ENCODE data around the gene DCST2.
"Not testable (repeated sequence)": the region's sequence is repeated elsewhere in the genome, so short reads cannot be mapped to it uniquely, and the experiment has no call there.

The DCST2 gene

DNA sequence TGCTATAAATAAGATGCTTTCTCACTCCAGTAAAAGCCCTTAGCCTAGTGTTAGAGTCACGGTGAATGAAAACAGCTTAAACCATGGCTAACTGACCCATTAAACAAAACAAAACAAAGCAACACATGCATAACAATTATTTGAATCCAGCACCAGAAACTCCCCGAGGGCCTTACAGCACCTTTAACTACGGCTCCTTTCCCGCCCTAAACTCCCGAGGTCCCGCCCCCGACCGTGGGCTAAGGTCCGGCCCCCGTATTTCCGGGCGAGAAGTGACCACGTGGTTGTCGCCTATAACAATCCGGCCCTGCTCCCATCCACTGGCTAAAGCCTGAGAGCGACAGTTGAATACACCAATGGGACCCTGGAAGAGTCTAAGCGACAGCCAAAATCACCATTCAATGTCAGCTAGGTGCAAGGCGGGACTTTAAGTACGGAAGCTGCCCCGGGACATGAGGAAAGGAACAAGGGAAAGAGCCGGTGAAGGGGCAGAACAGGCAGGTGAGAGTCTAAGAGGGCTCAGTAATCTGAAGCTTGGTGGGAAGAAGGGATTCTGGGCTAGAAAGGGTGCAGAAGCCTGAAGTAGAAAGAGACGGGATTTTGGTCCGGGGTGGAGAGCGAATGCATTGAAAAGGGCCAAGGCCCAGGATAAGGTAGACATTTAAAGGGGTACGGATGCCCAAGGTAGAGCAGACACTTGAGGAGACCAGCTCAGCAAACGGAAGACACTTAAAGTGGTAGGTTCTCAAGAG, 50.5 kb downstream of the DCST2 start, which contains the start of gene FLAD1:
FLAD1 (plus strand) TSS at position 448 of the 752 bp plus-strand sequence. CDS start 351 bp downstream, outside the sequence.
- no peaks in the 10 kb centered on the region for H3K9me3 ChIP-seq (ENCODE audit: insufficient read depth, low read length)
- peak within 1 kb of the TSS; percentile 88 for H3K9ac ChIP-seq (ENCODE audit: low read length)
- peak within 1 kb of the TSS; percentile 98 for H3K4me2 ChIP-seq (ENCODE audit: low read length)
- H3K27ac ChIP-seq (ENCODE audit: low read length) = peak within 1 kb of the TSS; percentile 79
- H3K79me2 ChIP-seq (ENCODE audit: low read length) = peaks cover 75% of the 10 kb centered on the region
- H2AFZ ChIP-seq (ENCODE audit: low read depth, low read length) = peak within 1 kb of the TSS; percentile 77
- peak within 1 kb of the TSS; percentile 91 for H3K4me3 ChIP-seq (ENCODE audit: low read length)
- no peaks in the 10 kb centered on the region for H3K27me3 ChIP-seq (ENCODE audit: low read depth, low read length)
- no peak for TF ChIP-seq EZH2phosphoT487 (IDR thresholded peaks at IDR 0.05; ENCODE audit: low read depth)
- TF ChIP-seq, protein P1, sequence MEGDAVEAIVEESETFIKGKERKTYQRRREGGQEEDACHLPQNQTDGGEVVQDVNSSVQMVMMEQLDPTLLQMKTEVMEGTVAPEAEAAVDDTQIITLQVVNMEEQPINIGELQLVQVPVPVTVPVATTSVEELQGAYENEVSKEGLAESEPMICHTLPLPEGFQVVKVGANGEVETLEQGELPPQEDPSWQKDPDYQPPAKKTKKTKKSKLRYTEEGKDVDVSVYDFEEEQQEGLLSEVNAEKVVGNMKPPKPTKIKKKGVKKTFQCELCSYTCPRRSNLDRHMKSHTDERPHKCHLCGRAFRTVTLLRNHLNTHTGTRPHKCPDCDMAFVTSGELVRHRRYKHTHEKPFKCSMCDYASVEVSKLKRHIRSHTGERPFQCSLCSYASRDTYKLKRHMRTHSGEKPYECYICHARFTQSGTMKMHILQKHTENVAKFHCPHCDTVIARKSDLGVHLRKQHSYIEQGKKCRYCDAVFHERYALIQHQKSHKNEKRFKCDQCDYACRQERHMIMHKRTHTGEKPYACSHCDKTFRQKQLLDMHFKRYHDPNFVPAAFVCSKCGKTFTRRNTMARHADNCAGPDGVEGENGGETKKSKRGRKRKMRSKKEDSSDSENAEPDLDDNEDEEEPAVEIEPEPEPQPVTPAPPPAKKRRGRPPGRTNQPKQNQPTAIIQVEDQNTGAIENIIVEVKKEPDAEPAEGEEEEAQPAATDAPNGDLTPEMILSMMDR (IDR thresholded peaks at IDR 0.05; ENCODE audit: low read depth, low read length) = no peak
- no peaks in the 10 kb centered on the region for H4K20me1 ChIP-seq (ENCODE audit: insufficient read depth, low read length)
- peaks cover 15% of the 10 kb centered on the region for H3K4me1 ChIP-seq (ENCODE audit: low read length)
- peaks cover 25% of the 10 kb centered on the region for H3K36me3 ChIP-seq (replicated peaks; ENCODE audit: low read depth, low read length)

DNA sequence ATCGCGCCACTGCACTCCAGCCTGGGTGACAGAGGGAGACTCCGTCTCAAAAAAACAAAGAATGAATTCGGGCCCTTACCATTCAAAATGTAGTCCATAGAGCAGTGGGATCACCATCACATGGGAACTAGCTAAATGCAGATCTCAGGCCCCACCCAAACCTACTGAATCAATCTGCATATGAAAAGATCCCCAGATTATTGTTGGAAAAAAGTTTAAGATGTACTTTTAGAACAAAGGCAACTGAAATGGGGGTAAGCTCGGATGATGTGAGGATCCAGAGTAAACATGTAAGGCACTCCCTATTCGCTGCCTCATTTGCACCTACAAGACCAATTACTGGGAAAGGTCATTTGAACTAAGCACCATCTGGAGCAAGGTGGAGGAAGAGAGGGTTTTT, 51.2 kb downstream of the DCST2 start:
- H3K27ac ChIP-seq (ENCODE audit: low read length) = peak overlapping the region; percentile 79
- H3K4me2 ChIP-seq (ENCODE audit: low read length) = peak overlapping the region; percentile 98
- no peak for TF ChIP-seq EZH2phosphoT487 (IDR thresholded peaks at IDR 0.05; ENCODE audit: low read depth)
- TF ChIP-seq, protein P1 (IDR thresholded peaks at IDR 0.05; ENCODE audit: low read depth, low read length) = no peak
- peak overlapping the region; percentile 77 for H2AFZ ChIP-seq (ENCODE audit: low read depth, low read length)
- peak overlapping the region; percentile 88 for H3K9ac ChIP-seq (ENCODE audit: low read length)
- peaks cover 80% of the 10 kb centered on the region for H3K79me2 ChIP-seq (ENCODE audit: low read length)
- no peaks in the 10 kb centered on the region for H3K9me3 ChIP-seq (ENCODE audit: insufficient read depth, low read length)
- H4K20me1 ChIP-seq (ENCODE audit: insufficient read depth, low read length) = peaks cover 2% of the 10 kb centered on the region; the same call in 1 of the 2 replicates
- H3K27me3 ChIP-seq (ENCODE audit: low read depth, low read length) = no peaks in the 10 kb centered on the region
- H3K4me3 ChIP-seq (ENCODE audit: low read length) = peak overlapping the region; percentile 91
- H3K36me3 ChIP-seq (replicated peaks; ENCODE audit: low read depth, low read length) = peaks cover 29% of the 10 kb centered on the region
- peaks cover 21% of the 10 kb centered on the region for H3K4me1 ChIP-seq (ENCODE audit: low read length)

DNA sequence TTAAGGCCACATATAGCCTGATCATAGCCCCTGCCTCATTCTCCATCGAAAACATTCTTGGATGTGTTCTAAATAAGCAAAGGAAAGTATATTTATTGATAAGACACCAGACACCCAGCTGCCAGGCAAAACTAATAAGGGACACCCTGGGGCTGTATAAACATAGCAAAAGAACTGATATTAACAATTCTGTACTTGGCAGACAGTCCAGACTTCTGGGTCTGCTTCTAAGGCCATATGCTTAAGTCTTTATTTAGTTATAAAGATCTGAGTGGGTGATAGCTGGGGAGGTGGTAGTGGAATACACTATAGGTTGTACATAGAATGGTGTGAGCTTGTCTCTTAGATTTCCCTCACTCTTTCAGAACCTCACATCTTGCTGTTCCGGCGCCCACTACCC, 55.2 kb downstream of the DCST2 start:
- H3K79me2 ChIP-seq (ENCODE audit: low read length) = peaks cover 71% of the 10 kb centered on the region
- TF ChIP-seq EZH2phosphoT487 (IDR thresholded peaks at IDR 0.05; ENCODE audit: low read depth) = no peak
- TF ChIP-seq, protein P1 (IDR thresholded peaks at IDR 0.05; ENCODE audit: low read depth, low read length) = no peak
- no peaks in the 10 kb centered on the region for H3K27me3 ChIP-seq (ENCODE audit: low read depth, low read length)
- H3K36me3 ChIP-seq (replicated peaks; ENCODE audit: low read depth, low read length) = peaks cover 24% of the 10 kb centered on the region
- H3K9me3 ChIP-seq (ENCODE audit: insufficient read depth, low read length) = no peaks in the 10 kb centered on the region
- peaks cover 25% of the 10 kb centered on the region for H3K4me1 ChIP-seq (ENCODE audit: low read length)
- H3K9ac ChIP-seq (ENCODE audit: low read length) = no peak overlapping the region
- H2AFZ ChIP-seq (ENCODE audit: low read depth, low read length) = no peak overlapping the region
- H4K20me1 ChIP-seq (ENCODE audit: insufficient read depth, low read length) = peaks cover 13% of the 10 kb centered on the region
- H3K27ac ChIP-seq (ENCODE audit: low read length) = no peak overlapping the region
- H3K4me2 ChIP-seq (ENCODE audit: low read length) = no peak overlapping the region
- H3K4me3 ChIP-seq (ENCODE audit: low read length) = no peak overlapping the region

DNA sequence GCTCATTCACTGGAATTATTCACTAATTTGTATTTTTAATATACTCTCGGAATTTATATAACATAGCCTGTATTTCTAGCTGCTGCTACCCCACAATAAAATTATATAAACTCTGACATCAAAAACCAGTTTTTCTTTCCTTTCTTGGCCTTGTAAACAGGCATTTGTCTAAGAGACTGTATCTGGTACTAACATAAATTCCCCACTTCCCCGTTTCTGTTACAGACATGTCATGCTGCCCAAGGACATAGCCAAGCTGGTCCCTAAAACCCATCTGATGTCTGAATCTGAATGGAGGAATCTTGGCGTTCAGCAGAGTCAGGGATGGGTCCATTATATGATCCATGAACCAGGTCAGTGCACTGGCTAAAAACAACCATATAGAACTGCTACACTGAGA, 55.8 kb downstream of the DCST2 start:
- not testable (repeated sequence) for H3K4me2 ChIP-seq (ENCODE audit: low read length); H2AFZ ChIP-seq (ENCODE audit: low read depth, low read length); H3K4me3 ChIP-seq (ENCODE audit: low read length); H3K9ac ChIP-seq (ENCODE audit: low read length); H3K27me3 ChIP-seq (ENCODE audit: low read depth, low read length); H3K27ac ChIP-seq (ENCODE audit: low read length); H3K9me3 ChIP-seq (ENCODE audit: insufficient read depth, low read length)
- H3K79me2 ChIP-seq (ENCODE audit: low read length) = peaks cover 72% of the 10 kb centered on the region
- peaks cover 13% of the 10 kb centered on the region for H4K20me1 ChIP-seq (ENCODE audit: insufficient read depth, low read length)
- H3K4me1 ChIP-seq (ENCODE audit: low read length) = peaks cover 29% of the 10 kb centered on the region
- H3K36me3 ChIP-seq (replicated peaks; ENCODE audit: low read depth, low read length) = peaks cover 24% of the 10 kb centered on the region
